Activated T-helper 2 cell treated with anti-CD3 and anti-CD28 coated beads, Interferon-gamma antibody, Interleukin-2, Interleukin-4, amounts not matched to agents 10 μg/mL and 5 μg/mL and 100 μg/mL, durations not matched to agents 14 hours and 24 hours and 36 hours (primary cell): Measurements from ENCODE around the gene EFCAB5. TPM values are rescaled to one million over a fixed set of nuclear protein-coding genes. Genes with fewer than 3 reads are reported as not detected.
"Not testable (repeated sequence)": the region's sequence is repeated elsewhere in the genome, so short reads cannot be mapped to it uniquely, and the experiment has no call there.

Experiments
- DNase-seq: peaks from one replicate; pipeline ENCODE4 v3.0.0; 2021; ENCODE audit warnings: low spot score
- H3K27ac Mint-ChIP-seq: one replicate; pipeline ENCODE4 v1.8.0; 2021; ENCODE audit warnings: mixed read lengths
- H3K27me3 Mint-ChIP-seq: one replicate; pipeline ENCODE4 v1.8.0; 2021; ENCODE audit warnings: low read depth, mixed read lengths
- H3K36me3 Mint-ChIP-seq: one replicate; pipeline ENCODE4 v1.8.0; 2021; ENCODE audit warnings: low read depth, mixed read lengths
- H3K4me1 Mint-ChIP-seq: one replicate; pipeline ENCODE4 v1.8.0; 2021; ENCODE audit warnings: low read depth, mixed read lengths
- H3K4me3 Mint-ChIP-seq: one replicate; pipeline ENCODE4 v1.8.0; 2021; ENCODE audit warnings: low read depth, mild to moderate bottlenecking, moderate library complexity, mixed read lengths
- H3K9me3 Mint-ChIP-seq: one replicate; pipeline ENCODE4 v1.8.0; 2021; ENCODE audit warnings: mixed read lengths
- intact Hi-C: fragments of 100-400 bp; cut with micrococcal nuclease; formaldehyde crosslinking; loops from one replicate; pipeline ENCODE4 v1.15.1; 2023
- total RNA-seq: library from RNA; stranded (reverse); gene quantifications from 2 replicates; pipeline ENCODE4 v1.2.3, GENCODE V29; 2022

The EFCAB5 gene
- total RNA-seq, 1 donor from 2014 or later: 0.94 TPM

- Mint-ChIP-seq H3K27me3 (peaks cover 36% of the 10 kb centered on the region), H3K27ac (no peak overlapping the region), H3K9me3 (no peaks in the 10 kb centered on the region), H3K4me1 (peaks cover 7% of the 10 kb centered on the region), H3K36me3 (no peaks in the 10 kb centered on the region), H3K4me3 (no peak overlapping the region)
- no peak for DNase-seq
- intact Hi-C loops: no loop called here
These were observed 154.2 kb downstream of the EFCAB5 start for GRCh38 chr17:30095507-30096244.

- no peak for DNase-seq
- H3K27ac Mint-ChIP-seq: no peak overlapping the region
- intact Hi-C loops: loop anchor here (5.0 kb wide), 1 partner anchor 180 kb away; no protein-coding TSS in a partner anchor
- H3K27me3 Mint-ChIP-seq: peaks cover 14% of the 10 kb centered on the region
- no peaks in the 10 kb centered on the region for H3K9me3 Mint-ChIP-seq
- no peak overlapping the region for H3K4me3 Mint-ChIP-seq
- H3K4me1 Mint-ChIP-seq: peaks cover 4% of the 10 kb centered on the region
- H3K36me3 Mint-ChIP-seq: no peaks in the 10 kb centered on the region
These were observed 160.4 kb downstream of the EFCAB5 start for GRCh38 chr17:30101686-30102390.

GRCh38 chr17:30103921-30104320 is 162.5 kb downstream of the EFCAB5 start:
- H3K27ac Mint-ChIP-seq: no peak overlapping the region
- H3K27me3 Mint-ChIP-seq: peaks cover 13% of the 10 kb centered on the region
- no peaks in the 10 kb centered on the region for H3K36me3 Mint-ChIP-seq
- DNase-seq: no peak
- H3K4me1 Mint-ChIP-seq: peaks cover 4% of the 10 kb centered on the region
- no peak overlapping the region for H3K4me3 Mint-ChIP-seq
- H3K9me3 Mint-ChIP-seq: no peaks in the 10 kb centered on the region
- intact Hi-C loops: loop anchor here (1.0 to 5.0 kb wide), 2 partner anchors 178 to 232 kb away; no protein-coding TSS in a partner anchor

- Mint-ChIP-seq H3K9me3 (no peaks in the 10 kb centered on the region), H3K4me1 (peaks cover 4% of the 10 kb centered on the region), H3K36me3 (no peaks in the 10 kb centered on the region), H3K27me3 (peaks cover 15% of the 10 kb centered on the region), H3K27ac (peak overlapping the region; percentile 16), H3K4me3 (peak overlapping the region; percentile 71)
- intact Hi-C loops: loop anchor here (1.0 to 5.0 kb wide), 2 partner anchors 178 to 232 kb away; no protein-coding TSS in a partner anchor
- peak; percentile 52 for DNase-seq
These were observed 163.3 kb downstream of the EFCAB5 start for GRCh38 chr17:30104575-30105339.

- Mint-ChIP-seq H3K4me3 (no peak overlapping the region), H3K4me1 (peaks cover 30% of the 10 kb centered on the region), H3K27me3 (peaks cover 14% of the 10 kb centered on the region), H3K27ac (peak overlapping the region; percentile 18), H3K9me3 (no peaks in the 10 kb centered on the region), H3K36me3 (peaks cover 5% of the 10 kb centered on the region)
- no peak for DNase-seq
- intact Hi-C loops: loop anchor here (10.0 kb wide), 1 partner anchor 362 kb away; the partner anchor contains the start of gene GOSR1
These were observed 171.4 kb downstream of the EFCAB5 start for GRCh38 chr17:30112794-30113193.

GRCh38 chr17:30113213-30113612 is 171.8 kb downstream of the EFCAB5 start:
- no peaks in the 10 kb centered on the region for H3K9me3 Mint-ChIP-seq
- H3K36me3 Mint-ChIP-seq: peaks cover 10% of the 10 kb centered on the region
- H3K27me3 Mint-ChIP-seq: peaks cover 10% of the 10 kb centered on the region
- intact Hi-C loops: loop anchor here (10.0 kb wide), 1 partner anchor 362 kb away; the partner anchor contains the start of gene GOSR1
- no peak for DNase-seq
- no peak overlapping the region for H3K4me3 Mint-ChIP-seq
- peak overlapping the region; percentile 18 for H3K27ac Mint-ChIP-seq
- H3K4me1 Mint-ChIP-seq: peaks cover 34% of the 10 kb centered on the region

GRCh38 chr17:30116345-30116660 is 174.9 kb downstream of the EFCAB5 start:
- intact Hi-C loops: loop anchor here (2.0 to 10.0 kb wide), 4 partner anchors 56 to 358 kb away; partner anchors contain the start of genes BLMH and GOSR1
- Mint-ChIP-seq H3K27me3 (peaks cover 3% of the 10 kb centered on the region), H3K27ac (peak overlapping the region; percentile 98), H3K36me3 (peaks cover 27% of the 10 kb centered on the region), H3K4me3 (peak overlapping the region; percentile 96), H3K4me1 (peaks cover 56% of the 10 kb centered on the region), H3K9me3 (no peaks in the 10 kb centered on the region)
- DNase-seq: no peak

- DNase-seq: peak; percentile 91
- peaks cover 59% of the 10 kb centered on the region for H3K4me1 Mint-ChIP-seq
- H3K36me3 Mint-ChIP-seq: peaks cover 31% of the 10 kb centered on the region
- peak within 1 kb of the TSS; percentile 96 for H3K4me3 Mint-ChIP-seq
- H3K27ac Mint-ChIP-seq: peak within 1 kb of the TSS; percentile 98
- no peaks in the 10 kb centered on the region for H3K9me3 Mint-ChIP-seq
- peaks cover under 1% of the 10 kb centered on the region for H3K27me3 Mint-ChIP-seq
- intact Hi-C loops: loop anchor here (2.0 to 10.0 kb wide), 4 partner anchors 55 to 358 kb away; partner anchors contain the start of genes BLMH and GOSR1
These were observed 175.5 kb downstream of the EFCAB5 start, which contains the start of gene NSRP1 for GRCh38 chr17:30116661-30117551. TSS of gene NSRP1 (plus strand) at chr17:30116816. CDS start at chr17:30116844, 28 bp downstream.

- no peaks in the 10 kb centered on the region for H3K27me3 Mint-ChIP-seq
- no peak for DNase-seq
- intact Hi-C loops: loop anchor here (2.0 to 10.0 kb wide), 4 partner anchors 55 to 357 kb away; partner anchors contain the start of genes BLMH and GOSR1
- peaks cover 35% of the 10 kb centered on the region for H3K36me3 Mint-ChIP-seq
- peaks cover 58% of the 10 kb centered on the region for H3K4me1 Mint-ChIP-seq
- peak overlapping the region; percentile 98 for H3K27ac Mint-ChIP-seq
- no peaks in the 10 kb centered on the region for H3K9me3 Mint-ChIP-seq
- peak overlapping the region; percentile 96 for H3K4me3 Mint-ChIP-seq
These were observed 176.2 kb downstream of the EFCAB5 start for GRCh38 chr17:30117675-30118081.

- peaks cover 41% of the 10 kb centered on the region for H3K36me3 Mint-ChIP-seq
- not testable (repeated sequence) for H3K27me3 Mint-ChIP-seq, H3K27ac Mint-ChIP-seq, DNase-seq, H3K9me3 Mint-ChIP-seq
- H3K4me1 Mint-ChIP-seq: peaks cover 49% of the 10 kb centered on the region
- H3K4me3 Mint-ChIP-seq: peak overlapping the region; percentile 96
- intact Hi-C loops: loop anchor here (5.0 to 10.0 kb wide), 3 partner anchors 54 to 356 kb away; partner anchors contain the start of genes BLMH and GOSR1
These were observed 177.2 kb downstream of the EFCAB5 start for GRCh38 chr17:30118635-30119034.

- intact Hi-C loops: no loop called here
- no peak for DNase-seq
- Mint-ChIP-seq H3K27me3 (no peaks in the 10 kb centered on the region), H3K4me3 (no peak overlapping the region), H3K9me3 (no peaks in the 10 kb centered on the region), H3K27ac (peak overlapping the region; percentile 21), H3K36me3 (peaks cover 38% of the 10 kb centered on the region), H3K4me1 (peaks cover 30% of the 10 kb centered on the region)
These were observed 182.9 kb downstream of the EFCAB5 start for GRCh38 chr17:30124273-30124796.
